ENCODE data around the gene MBIP. TPM values are rescaled to one million over a fixed set of nuclear protein-coding genes. Genes with fewer than 3 reads are reported as not detected.

The MBIP gene
- total RNA-seq, 1 experiment from 2014 or later: 19.1 TPM

Other genes with a start within 250 kb of the MBIP start
- not detected for gene PTCSC3, start 143.9 kb downstream of the MBIP start, total RNA-seq (2021; ENCODE audit: unreplicated experiment)
- 0.84 TPM for gene NKX2-1, start 199.6 kb upstream of the MBIP start, total RNA-seq (2021; ENCODE audit: unreplicated experiment)